Mammary epithelial cell (primary cell): Measurements from ENCODE around the gene SEMA4G.

ENCODE experiments used
- CTCF ChIP-seq, 2 donors: IDR thresholded peaks in 1 of 2; conservative IDR thresholded peaks in 1 of 2; 2 replicates each; pipeline ENCODE4 v1.5.1; 2011 to 2012; ENCODE audit warnings: inconsistent platforms in 2 of 2, low read length in 2 of 2, mild to moderate bottlenecking in 2 of 2, control low read depth in 1 of 2, low read depth in 1 of 2; ENCODE audit not compliant: insufficient read depth in 1 of 2; ENCODE audit errors: extremely low read depth in 1 of 2
- EZH2 ChIP-seq: IDR thresholded peaks from 2 replicates; pipeline ENCODE4 v1.6.1; 2012; ENCODE audit warnings: low read length, inconsistent platforms, borderline replicate concordance

GRCh38 chr10:100993986-100994708 is 24.8 kb downstream of the SEMA4G start:
- TF ChIP-seq CTCF (conservative IDR thresholded peaks at IDR 0.05 in 1 of 2, IDR thresholded peaks at IDR 0.05 in 1 of 2; ENCODE audit: extremely low read depth in 1 of 2, insufficient read depth in 1 of 2, low read depth in 1 of 2, low read length in 2 of 2): peak; percentile 54 to 70
- TF ChIP-seq EZH2: no peak
